ENCODE data around the gene C1orf122. TPM values are rescaled to one million over a fixed set of nuclear protein-coding genes. Genes with fewer than 3 reads are reported as not detected.

Gene C1orf122
- total RNA-seq, 2 donors from 2014 or later: 21.1 to 21.8 TPM

DNA sequence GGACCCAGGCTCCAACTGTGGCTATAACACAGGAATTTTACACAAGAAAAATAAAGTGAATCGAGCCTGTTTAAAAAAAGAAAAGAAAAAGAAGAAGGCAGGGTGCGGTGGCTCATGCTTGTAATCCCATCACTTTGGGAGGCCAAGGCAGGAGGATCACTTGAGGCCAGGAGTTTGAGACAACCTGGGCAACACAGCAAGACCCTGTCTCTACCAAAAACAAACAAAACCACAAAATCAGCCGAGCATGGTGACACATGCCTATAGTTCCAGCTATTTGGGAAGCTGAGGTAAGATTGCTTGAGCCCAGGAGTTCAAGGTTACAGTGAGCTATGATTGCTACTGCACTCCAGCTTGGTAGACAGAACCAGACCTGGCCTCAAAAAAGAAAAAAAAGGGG is 34.1 kb downstream of the C1orf122 start:
- H3K9me3 Mint-ChIP-seq: no peaks in the 10 kb centered on the region
- no peaks in the 10 kb centered on the region for H3K27me3 Mint-ChIP-seq (ENCODE audit: low read depth)
- no peak for DNase-seq
- H3K27ac Mint-ChIP-seq: no peak overlapping the region
- ATAC-seq (replicated peaks in 1 of 2): no peak
- H3K36me3 Mint-ChIP-seq (ENCODE audit: insufficient read depth in 2 of 2): peaks cover 0 to 12% of the 10 kb centered on the region in 2 donors
- H3K4me1 Mint-ChIP-seq (ENCODE audit: low read depth): peaks cover 37% of the 10 kb centered on the region
- no peak overlapping the region for H3K4me3 Mint-ChIP-seq

DNA sequence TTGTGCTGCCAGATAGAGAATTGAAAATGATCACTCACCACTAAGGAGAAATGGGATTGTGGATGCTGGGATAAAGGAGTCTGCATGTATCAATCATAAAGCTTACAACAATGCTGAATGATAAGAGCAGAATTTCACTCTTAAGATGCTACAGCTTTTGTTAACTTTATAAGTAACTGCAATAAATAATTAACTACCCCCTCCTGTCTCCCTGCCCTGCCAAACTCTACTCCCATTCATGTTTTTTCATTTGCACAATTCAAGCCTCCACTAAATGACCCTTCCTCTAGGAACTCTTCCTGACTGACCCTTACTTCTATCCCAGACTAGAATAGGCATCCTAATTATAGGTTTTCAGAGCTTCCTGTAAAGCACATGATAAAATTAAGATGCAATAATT is 36.9 kb downstream of the C1orf122 start:
- Mint-ChIP-seq H3K36me3 (ENCODE audit: insufficient read depth in 2 of 2) (peaks cover 0 to 9% of the 10 kb centered on the region in 2 donors), H3K27ac (peak overlapping the region; percentile 11), H3K4me1 (ENCODE audit: low read depth) (peaks cover 47% of the 10 kb centered on the region), H3K9me3 (no peaks in the 10 kb centered on the region), H3K27me3 (ENCODE audit: low read depth) (no peaks in the 10 kb centered on the region), H3K4me3 (no peak overlapping the region)
- DNase-seq (no peak), ATAC-seq (replicated peaks in 1 of 2) (no peak)

DNA sequence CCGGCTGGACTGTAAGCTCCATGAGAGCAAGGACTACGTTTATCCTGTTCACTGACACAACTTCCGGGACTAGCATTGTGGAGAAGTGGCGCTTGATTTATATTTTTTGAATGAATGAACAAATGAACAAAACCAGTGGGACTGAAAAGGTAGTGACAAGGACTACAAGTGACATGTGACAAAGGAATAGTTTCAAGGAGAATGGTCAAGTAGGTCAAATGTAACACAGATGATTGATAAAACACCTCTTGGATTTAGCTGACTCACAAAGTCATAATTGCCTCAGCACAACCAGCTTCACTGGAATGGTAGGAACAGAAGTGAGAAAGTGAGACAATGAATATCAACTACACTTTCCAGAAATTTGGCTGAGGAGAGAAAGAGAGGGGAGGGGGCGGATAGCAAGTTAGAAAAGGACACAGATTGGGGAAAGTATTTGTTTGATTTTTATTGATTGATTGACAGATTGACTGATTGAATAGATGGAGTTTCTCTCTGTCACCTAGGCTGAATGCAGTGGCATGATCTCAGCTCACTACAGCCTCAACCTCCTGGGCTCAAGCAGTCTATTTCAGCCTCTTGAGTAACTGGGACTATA is 37.6 kb downstream of the C1orf122 start:
- Mint-ChIP-seq H3K4me3 (no peak overlapping the region), H3K4me1 (ENCODE audit: low read depth) (peaks cover 47% of the 10 kb centered on the region), H3K9me3 (no peaks in the 10 kb centered on the region), H3K27me3 (ENCODE audit: low read depth) (no peaks in the 10 kb centered on the region), H3K36me3 (ENCODE audit: insufficient read depth in 2 of 2) (peaks cover 0 to 9% of the 10 kb centered on the region in 2 donors), H3K27ac (peak overlapping the region; percentile 18)
- ATAC-seq (replicated peaks in 1 of 2): no peak
- no peak for DNase-seq

DNA sequence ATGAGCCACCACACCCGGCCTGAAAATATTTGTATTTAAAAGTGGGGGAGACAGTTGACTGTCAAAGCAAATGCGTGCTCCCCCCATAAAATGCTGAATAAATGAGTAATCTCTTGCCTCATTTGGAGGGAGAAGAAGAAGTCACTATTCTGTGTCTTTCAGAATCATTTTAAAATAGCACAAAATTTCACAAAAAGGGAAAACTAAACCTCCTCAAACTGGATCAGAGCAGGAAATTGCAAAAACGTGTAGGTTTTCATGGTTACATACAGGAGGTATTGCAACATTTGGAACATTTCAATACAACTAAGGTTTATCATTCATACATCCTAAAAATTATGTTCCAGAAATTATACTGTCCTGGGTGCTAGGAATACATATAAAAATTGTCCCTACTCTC is 38.2 kb downstream of the C1orf122 start:
- ATAC-seq (replicated peaks in 1 of 2) (no peak), DNase-seq (no peak)
- Mint-ChIP-seq H3K4me1 (ENCODE audit: low read depth) (peaks cover 47% of the 10 kb centered on the region), H3K9me3 (no peaks in the 10 kb centered on the region), H3K4me3 (no peak overlapping the region), H3K27ac (peak overlapping the region; percentile 92), H3K36me3 (ENCODE audit: insufficient read depth in 2 of 2) (peaks cover 0 to 9% of the 10 kb centered on the region in 2 donors), H3K27me3 (ENCODE audit: low read depth) (no peaks in the 10 kb centered on the region)

DNA sequence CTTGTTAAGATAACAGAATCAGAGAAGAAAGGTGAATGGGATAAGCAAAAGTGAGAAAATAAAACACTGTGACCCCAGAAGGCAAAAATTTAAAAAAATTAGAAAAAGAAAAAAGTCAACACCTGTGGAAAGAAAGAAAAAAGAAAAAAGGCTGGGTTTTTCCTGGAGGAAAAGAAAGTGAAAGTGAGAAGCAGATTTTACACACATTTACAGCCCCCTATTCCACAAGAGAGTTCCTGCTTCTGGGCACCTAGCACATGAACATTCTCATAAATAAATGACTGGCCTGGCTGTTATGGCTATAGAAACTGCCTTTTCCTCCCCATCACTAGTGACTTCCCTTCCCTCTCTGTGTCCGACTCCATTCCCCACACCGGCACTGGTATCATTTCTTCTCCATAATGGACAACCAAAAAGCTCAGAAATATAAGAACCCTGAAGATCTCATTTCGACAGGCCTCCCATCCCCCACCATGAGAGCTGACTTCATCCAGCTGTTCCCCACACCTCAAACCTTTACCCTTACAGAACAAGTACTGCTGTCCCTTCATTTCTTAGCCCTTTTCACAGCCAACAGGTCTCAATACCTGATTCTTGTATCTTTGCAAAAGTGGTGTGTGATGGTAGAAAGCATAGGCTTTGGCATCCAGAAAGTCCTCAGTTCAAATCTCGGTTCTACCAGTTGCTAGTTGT is 39.2 kb downstream of the C1orf122 start:
- ATAC-seq (replicated peaks in 1 of 2): no peak
- peak overlapping the region; percentile 92 for H3K27ac Mint-ChIP-seq
- no peaks in the 10 kb centered on the region for H3K9me3 Mint-ChIP-seq
- peaks cover 47% of the 10 kb centered on the region for H3K4me1 Mint-ChIP-seq (ENCODE audit: low read depth)
- no peak for DNase-seq
- H3K4me3 Mint-ChIP-seq: peak overlapping the region; percentile 68 to 70
- no peaks in the 10 kb centered on the region for H3K27me3 Mint-ChIP-seq (ENCODE audit: low read depth)
- H3K36me3 Mint-ChIP-seq (ENCODE audit: insufficient read depth in 2 of 2): peaks cover 0 to 9% of the 10 kb centered on the region in 2 donors

DNA sequence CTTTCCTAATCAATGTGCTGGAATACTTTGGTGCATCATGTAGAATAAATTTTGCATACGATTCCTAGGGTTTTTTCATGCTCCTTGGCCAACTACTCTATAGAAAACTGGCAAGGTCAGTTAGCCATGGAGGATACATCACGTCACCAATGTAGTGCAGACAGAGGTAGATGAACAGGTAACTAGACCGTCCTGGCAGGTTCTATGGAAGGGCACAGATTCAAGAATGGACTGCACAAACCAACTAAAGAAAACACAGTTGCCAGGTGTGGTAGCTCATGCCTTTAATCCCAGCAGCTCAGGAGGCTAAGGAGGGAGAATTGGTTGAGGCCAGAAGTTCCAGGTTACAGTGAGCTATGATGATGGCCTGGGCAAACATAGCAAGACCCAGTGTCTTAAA is 41.9 kb downstream of the C1orf122 start:
- Mint-ChIP-seq H3K4me3 (no peak overlapping the region), H3K4me1 (ENCODE audit: low read depth) (peaks cover 34% of the 10 kb centered on the region), H3K9me3 (no peaks in the 10 kb centered on the region), H3K36me3 (ENCODE audit: insufficient read depth in 2 of 2) (peaks cover 6 to 16% of the 10 kb centered on the region in 2 donors), H3K27ac (no peak overlapping the region), H3K27me3 (ENCODE audit: low read depth) (no peaks in the 10 kb centered on the region)
- DNase-seq (no peak), ATAC-seq (replicated peaks in 1 of 2) (no peak)

DNA sequence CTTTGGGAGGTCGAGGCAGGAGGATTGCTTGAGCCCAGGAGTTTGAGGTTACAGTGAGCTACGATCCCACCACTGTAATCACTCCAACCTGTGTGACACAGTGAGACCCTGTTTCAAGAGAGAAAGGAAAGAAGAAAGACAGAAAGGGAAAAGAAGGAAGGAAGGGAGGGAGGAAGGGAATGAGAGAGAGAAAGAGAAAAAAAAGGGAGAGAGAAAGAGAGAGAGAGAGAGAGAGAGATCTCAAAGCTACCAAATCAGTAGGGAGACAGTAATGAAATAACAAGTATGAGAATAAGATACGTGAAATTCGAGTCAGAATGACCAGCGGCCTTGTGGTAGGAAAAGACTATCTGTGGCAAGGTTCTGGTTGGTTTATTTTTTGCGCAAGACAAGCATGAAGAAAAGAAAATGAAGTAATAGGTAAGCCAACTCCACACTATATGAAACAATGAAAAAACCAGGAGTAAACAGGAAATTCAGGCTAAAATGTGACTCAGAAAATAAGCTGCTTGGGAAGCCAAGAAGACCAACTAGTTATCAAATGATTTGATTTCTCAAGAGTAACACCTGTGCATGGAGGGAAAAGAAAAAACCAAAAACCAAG is 42.9 kb downstream of the C1orf122 start:
- no peaks in the 10 kb centered on the region for H3K27me3 Mint-ChIP-seq (ENCODE audit: low read depth)
- ATAC-seq (replicated peaks in 1 of 2): no peak
- peaks cover 34% of the 10 kb centered on the region for H3K4me1 Mint-ChIP-seq (ENCODE audit: low read depth)

DNA sequence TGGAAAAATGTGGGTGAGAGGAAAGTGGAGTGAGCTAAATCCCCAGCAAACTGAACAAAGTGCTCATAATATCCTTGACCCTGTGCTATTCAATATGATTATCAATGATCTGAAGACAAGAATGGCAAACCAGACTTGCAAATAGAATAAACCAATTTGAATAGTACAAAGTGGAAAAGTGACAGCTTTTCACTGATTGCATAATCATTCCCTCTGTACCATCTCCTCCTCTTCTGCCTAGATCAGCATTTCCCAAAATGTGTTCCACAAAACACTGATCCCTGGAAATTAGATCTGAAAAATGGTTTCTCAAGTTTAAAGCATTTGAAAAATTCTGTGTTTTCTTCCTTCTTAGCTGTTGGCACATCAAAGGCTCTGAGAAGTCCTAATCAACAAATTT is 43.7 kb downstream of the C1orf122 start:
- no peak for DNase-seq
- Mint-ChIP-seq H3K9me3 (no peaks in the 10 kb centered on the region), H3K27me3 (ENCODE audit: low read depth) (no peaks in the 10 kb centered on the region), H3K4me1 (ENCODE audit: low read depth) (peaks cover 28% of the 10 kb centered on the region), H3K4me3 (no peak overlapping the region), H3K36me3 (ENCODE audit: insufficient read depth in 2 of 2) (peaks cover 6 to 10% of the 10 kb centered on the region in 2 donors), H3K27ac (no peak overlapping the region)
- no peak for ATAC-seq (replicated peaks in 1 of 2)

More for the DNA sequence above, 42.9 kb downstream of the C1orf122 start:
- H3K4me3 Mint-ChIP-seq: no peak overlapping the region
- no peak overlapping the region for H3K27ac Mint-ChIP-seq
- no peaks in the 10 kb centered on the region for H3K9me3 Mint-ChIP-seq
- peaks cover 6 to 10% of the 10 kb centered on the region in 2 donors for H3K36me3 Mint-ChIP-seq (ENCODE audit: insufficient read depth in 2 of 2)
- DNase-seq: no peak

DNA sequence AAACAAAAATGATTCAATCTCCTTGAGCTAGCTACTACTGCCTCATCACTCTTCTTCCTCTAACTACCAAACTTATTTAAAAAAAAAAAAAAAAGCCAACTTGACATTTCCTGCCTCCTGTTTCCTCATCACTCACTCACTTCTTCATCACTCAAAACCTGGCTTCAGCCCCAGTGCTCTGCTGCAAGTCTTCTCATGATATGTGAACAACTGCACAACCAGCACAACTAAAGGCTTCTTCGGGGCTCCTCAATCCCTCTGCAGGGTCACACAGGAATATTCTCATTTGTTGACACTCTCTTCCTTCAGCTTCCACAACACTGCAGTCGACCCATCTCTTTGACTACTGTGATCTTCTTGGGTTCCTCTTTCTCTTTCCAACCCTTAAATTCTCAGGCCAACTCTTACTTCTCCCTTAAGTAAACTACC is 44.2 kb downstream of the C1orf122 start:
- Mint-ChIP-seq H3K4me1 (ENCODE audit: low read depth) (peaks cover 26% of the 10 kb centered on the region), H3K4me3 (no peak overlapping the region), H3K27ac (no peak overlapping the region), H3K9me3 (no peaks in the 10 kb centered on the region), H3K36me3 (ENCODE audit: insufficient read depth in 2 of 2) (peaks cover 6 to 12% of the 10 kb centered on the region in 2 donors), H3K27me3 (ENCODE audit: low read depth) (no peaks in the 10 kb centered on the region)
- peak in 1 of 2 donors; percentile 66 for ATAC-seq (replicated peaks in 1 of 2)
- DNase-seq: no peak

DNA sequence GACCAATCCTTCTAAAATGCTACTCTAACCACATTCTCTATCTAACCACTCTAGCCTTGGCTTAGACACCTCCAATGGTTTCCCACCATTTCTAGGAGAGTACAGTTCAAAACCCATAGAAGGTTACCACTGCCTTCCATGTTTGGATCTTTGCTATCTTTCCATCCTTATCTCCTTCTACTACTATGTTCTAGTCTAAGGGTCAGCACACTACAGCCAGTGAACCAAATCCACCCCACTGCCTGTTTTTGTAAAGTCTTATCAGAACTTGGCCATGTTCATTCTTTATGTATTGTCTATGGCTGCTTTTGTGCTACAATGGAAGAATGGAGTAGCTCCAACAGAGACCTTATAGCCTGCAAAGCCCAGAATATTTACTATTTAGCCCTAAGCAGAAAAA is 45.6 kb downstream of the C1orf122 start:
- Mint-ChIP-seq H3K36me3 (ENCODE audit: insufficient read depth in 2 of 2) (peaks cover 12 to 17% of the 10 kb centered on the region in 2 donors), H3K27ac (peak overlapping the region; percentile 18)

DNA sequence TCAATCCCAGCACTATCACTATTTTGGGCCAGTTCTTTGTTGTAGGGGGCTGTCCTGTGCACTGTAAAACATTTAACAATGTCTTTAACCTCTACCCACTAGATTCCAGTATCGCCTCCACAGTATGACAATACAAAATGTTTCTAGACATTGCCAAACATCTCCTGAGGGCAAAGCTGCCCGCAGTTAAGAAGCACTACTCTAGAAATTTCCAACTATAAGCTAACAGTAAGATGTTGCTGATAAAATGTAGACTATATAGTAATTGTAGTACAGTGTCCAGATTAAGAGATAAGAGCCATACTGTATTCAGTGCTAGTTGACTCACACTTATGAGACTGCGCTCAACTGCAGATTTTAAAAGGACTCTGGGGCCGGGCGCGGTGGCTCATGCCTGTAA is 46.8 kb downstream of the C1orf122 start:
- Mint-ChIP-seq H3K9me3 (no peaks in the 10 kb centered on the region), H3K27me3 (ENCODE audit: low read depth) (no peaks in the 10 kb centered on the region), H3K4me1 (ENCODE audit: low read depth) (peaks cover 38% of the 10 kb centered on the region), H3K27ac (peak overlapping the region; percentile 72), H3K4me3 (peak overlapping the region in 1 of 2 donors; percentile 62), H3K36me3 (ENCODE audit: insufficient read depth in 2 of 2) (peaks cover 12 to 17% of the 10 kb centered on the region in 2 donors)
- no peak for DNase-seq
- ATAC-seq (replicated peaks in 1 of 2): peak in 1 of 2 donors; percentile 15

More for the DNA sequence above, 45.6 kb downstream of the C1orf122 start:
- DNase-seq (no peak), ATAC-seq (replicated peaks in 1 of 2) (no peak)
- Mint-ChIP-seq H3K9me3 (no peaks in the 10 kb centered on the region), H3K4me1 (ENCODE audit: low read depth) (peaks cover 31% of the 10 kb centered on the region), H3K27me3 (ENCODE audit: low read depth) (no peaks in the 10 kb centered on the region), H3K4me3 (peak overlapping the region in 1 of 2 donors; percentile 6)
